CD4-positive, alpha-beta T cell treated with Interleukin-12 subunit alpha and Interleukin-12 subunit beta, for 1 hour (primary cell): ENCODE data around the gene OR5H2.
A peak's percentile ranks its signal among the peaks of the same experiment; 100 is the strongest.
"Not testable (repeated sequence)": the region's sequence is repeated elsewhere in the genome, so short reads cannot be mapped to it uniquely, and the experiment has no call there.

ENCODE experiments used
- DNase-seq: peaks from one replicate; pipeline ENCODE4 v3.0.0-alpha.2; 2020

The OR5H2 gene

GRCh38 chr3:98282205-98282604 lies at the start of gene OR5H2:
Gene OR5H2 (plus strand): TSS chr3:98282505. CDS start chr3:98282903, 398 bp downstream.
- no peak for DNase-seq

GRCh38 chr3:98233468-98233867 lies 48.8 kb upstream of the OR5H2 start:
- no peak for DNase-seq

DNA sequence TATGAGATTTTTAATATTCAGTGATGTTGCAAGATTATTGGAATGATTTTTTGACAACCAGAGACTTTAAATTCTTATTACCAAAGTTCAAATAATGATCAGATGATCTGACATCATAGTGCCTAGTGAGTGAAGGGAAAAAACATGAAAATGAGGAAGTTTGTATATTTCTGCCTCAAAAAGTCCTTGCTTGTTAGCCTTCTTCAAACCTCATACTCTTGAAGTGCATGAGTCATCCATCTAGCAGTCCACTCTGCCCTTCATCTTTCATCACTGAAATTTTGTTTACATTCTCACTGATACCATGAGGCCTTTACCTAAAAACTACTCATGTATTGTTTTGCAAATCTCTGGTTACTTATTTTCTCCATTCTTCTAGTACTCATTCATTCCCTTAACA lies 42.2 kb upstream of the OR5H2 start:
- no peak for DNase-seq

- no peak for DNase-seq
Observed at GRCh38 chr3:98242155-98242554, 40.1 kb upstream of the OR5H2 start.

DNA sequence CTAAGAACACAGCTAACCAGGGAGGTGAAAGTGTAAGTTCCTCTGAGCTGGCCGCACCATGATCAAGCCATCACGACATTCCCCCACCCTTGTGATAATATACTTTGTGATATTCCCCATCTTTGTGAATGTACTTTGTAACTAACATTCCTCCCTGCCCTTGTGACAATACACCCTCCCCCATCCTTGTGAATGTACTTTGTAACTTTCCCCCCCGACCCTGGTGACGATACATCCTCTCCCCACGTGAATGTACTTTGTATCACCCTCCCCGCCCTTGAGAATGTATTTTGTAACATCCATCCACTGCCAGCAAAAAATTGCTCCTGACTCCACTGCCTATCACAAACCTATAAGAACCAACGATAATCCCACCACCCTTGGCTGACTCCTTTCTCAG lies 38.5 kb upstream of the OR5H2 start:
- DNase-seq = no peak

- no peak for DNase-seq
Observed at GRCh38 chr3:98246142-98246541, 36.2 kb upstream of the OR5H2 start.

- not testable (repeated sequence) for DNase-seq
Observed at GRCh38 chr3:98256026-98256425, 26.3 kb upstream of the OR5H2 start.

GRCh38 chr3:98259707-98260106 lies 22.6 kb upstream of the OR5H2 start:
- no peak for DNase-seq

DNA sequence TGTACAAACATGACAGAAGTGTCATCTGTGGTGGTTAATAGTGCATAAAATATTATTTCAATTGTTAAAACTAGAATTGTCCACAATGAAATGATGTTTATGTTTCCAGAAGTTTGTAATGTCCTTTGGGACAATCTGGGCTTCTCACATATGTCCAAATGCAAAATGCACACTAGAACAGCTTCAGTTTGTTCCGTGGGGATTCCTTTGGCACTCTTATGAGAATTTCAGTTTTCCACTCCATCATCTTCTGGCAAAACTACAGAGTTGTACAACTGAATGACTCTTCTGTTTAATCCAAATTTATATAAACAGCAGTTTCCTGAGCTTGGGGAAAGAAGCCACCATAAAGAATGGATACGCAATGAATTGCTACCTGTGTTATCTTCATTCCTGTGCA lies 20.3 kb upstream of the OR5H2 start:
- DNase-seq = no peak

- DNase-seq = no peak
Observed at GRCh38 chr3:98263944-98264343, 18.4 kb upstream of the OR5H2 start, which contains the start of gene OR5H6. Gene OR5H6 (plus strand): TSS chr3:98264244. CDS start chr3:98264333, 89 bp downstream.

GRCh38 chr3:98269846-98270245 lies 12.5 kb upstream of the OR5H2 start:
- DNase-seq = no peak

DNA sequence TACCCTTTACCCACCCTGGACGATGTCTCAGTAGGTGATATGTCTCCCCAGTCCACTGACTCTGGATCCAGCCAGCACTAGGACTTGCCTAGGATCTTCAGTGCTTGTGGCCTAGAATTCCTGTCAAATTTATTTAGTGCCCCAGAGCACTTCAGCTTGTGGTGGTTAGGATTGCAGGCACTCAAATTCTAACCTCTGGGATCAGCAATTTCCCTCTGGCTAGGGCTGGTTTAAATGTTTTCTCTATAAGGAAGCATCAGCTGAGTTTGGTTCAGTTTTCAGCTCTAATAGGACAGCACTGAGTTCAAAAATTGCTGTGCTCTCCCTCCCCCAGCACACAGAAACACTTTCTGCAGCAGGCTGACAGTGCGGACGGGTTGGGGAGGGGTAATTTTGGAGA lies 10.2 kb upstream of the OR5H2 start:
- no peak for DNase-seq

GRCh38 chr3:98274914-98275313 lies 7.4 kb upstream of the OR5H2 start:
- no peak for DNase-seq

DNA sequence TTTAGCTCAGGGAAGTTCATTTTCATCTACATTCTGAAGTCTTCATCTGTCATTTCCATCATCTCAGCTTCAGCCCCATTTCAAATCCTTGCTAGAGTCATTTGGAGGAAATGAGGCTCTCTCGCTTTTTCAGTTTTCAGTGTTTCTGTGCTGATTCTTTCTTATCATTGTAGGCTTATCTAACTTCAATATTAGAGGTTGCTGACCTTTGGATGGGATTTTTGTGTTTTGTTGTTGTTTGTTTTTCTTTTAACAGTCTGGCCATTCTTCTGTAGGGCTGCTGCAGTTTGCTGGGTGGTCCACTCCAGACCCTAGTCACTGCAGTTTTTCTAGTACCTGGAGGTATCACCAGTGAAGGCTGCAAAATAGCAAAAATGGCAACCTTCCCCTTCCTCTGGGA lies 8.6 kb downstream of the OR5H2 start:
- DNase-seq = no peak

DNA sequence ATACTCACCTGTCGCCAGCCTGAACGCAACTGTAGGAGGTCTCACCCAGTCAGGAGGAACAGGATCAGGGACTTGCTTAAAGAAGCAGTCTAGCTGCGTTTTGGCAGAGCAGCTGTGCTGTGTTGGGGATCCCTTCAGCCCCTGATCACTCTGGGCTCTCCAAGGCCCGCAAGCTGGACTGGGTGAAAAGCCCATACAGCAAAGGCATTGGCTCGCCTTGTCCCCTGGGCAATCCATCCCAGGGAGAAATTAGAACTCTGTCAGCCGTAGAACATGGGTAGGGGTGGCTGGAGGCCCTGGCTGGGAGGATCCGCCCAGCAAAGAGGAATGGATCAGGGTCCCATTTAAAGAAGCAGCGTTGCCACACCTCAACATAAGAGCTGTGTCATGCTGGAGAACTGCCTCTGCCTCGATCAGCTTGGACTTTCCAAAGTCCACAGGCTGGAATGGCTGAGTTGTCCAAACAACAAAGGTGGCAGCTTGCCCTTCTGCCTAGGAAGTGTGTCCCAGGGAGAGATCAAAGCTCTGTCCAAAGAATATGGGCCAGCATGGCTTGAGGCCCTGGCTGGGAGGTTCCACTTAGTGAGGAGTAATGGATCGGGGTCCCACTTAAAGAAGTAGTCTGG lies 9.1 kb downstream of the OR5H2 start:
- no peak for DNase-seq

- DNase-seq = no peak
Observed at GRCh38 chr3:98322101-98322500, 39.8 kb downstream of the OR5H2 start.

GRCh38 chr3:98322686-98323085 lies 40.4 kb downstream of the OR5H2 start:
- DNase-seq = no peak

DNA sequence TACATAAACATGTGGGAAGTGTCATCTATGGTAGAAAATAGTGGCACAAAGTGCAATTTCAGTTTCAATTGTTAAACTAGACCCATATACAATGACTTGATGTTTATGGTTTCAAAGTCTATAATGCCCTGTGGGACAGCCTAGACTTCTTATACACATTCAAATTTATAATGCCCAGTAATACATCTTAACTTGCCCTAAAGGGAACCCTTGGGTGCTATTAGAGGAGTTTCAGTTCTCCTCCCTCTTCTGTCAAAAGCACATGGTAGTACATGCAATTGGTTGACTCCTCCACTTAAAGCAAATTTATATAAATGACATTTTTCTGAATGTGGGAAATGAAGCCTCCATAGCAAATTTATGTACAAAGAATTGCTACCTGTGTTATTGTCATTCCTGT lies 41.1 kb downstream of the OR5H2 start:
- DNase-seq = no peak

DNA sequence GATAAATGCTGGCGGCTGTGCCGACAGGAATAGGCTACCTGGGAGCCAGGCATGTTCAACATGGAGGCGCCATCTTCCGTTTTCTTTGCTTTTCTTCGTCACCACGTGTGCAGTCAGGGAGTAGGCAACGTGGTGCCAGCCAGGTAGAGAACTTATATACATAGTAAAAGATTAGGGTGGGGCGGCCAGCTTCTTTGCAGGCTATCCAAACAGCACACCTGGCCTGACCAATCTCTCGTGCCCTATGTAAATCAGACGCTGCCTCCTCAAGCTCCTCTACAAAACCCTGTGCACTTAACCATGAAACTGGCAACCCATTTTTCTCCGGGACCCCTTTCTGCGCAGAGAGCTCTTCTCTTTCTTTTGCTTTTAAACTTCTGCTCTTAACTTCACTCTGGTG lies 42.8 kb downstream of the OR5H2 start:
- no peak for DNase-seq

DNA sequence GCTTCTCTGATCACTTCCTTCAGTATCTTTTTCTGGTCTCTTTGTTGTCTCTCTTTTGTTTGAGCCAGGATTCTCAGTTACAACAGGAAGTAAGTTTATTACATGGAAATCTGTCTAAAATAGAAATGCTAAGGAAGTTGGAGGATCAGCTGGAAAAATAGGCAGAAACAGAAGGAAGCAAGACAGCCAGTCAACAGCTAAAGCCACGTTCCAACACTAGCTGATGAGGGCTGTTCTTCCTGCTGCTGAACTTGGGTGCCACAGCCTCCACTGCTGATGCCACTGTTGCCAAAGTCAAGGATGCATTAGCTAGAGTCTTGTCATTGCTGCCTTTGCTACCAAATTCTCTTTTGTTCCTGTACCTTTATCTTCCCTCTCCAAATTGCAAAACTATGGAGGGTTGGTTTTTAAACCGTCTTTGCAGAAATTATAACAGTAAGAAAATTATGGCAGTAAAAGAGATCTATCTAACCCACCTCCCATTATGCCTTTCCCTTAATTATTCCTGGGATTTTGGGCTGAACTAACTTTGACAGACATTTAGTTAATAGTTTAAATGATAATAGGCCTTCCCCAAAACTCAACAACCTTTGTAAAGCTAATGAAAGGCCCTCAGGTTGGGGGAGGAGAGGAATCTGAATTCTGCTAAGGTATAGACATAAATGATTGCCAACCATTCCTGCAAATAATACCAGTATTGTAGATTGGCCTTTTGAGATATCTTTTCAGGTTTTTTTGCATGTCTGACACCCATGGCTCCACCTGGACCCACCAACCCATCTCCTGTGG lies 44.0 kb downstream of the OR5H2 start:
- no peak for DNase-seq

GRCh38 chr3:98326945-98327344 lies 44.6 kb downstream of the OR5H2 start:
- no peak for DNase-seq

GRCh38 chr3:98328933-98329332 lies 46.6 kb downstream of the OR5H2 start:
- no peak for DNase-seq

DNA sequence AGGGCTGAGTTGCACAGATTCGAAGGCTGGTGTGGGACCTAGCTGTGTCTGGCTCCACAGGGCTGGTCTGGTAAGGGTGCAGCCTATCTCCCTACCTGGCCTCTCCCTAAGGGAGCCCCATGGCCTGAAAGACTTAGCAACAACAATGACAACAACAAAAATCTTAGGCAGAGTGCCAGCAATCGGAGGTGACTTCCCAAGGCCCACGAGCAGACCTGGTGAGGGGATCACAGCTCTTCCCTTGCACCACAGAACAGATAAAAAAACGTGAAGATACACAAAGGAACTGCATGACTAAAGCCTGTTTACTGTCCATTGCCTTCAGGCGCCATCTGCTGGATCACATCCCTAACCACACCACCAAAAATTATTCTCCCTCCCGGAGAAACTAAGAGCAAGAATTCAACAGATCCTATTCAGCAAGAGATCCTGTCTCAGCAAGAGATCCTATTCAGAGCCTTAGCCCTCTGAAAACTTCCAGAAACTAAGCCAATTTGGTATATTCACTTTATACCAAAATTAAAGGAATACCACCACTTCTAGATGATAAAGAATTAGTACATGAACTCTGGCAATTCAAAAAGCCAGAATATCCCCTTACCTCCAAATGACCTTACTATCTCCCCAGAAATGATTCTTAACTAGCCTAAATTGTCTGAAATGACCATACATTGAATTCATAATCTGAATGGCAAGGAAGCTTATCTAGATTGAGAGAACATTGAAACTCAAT lies 47.3 kb downstream of the OR5H2 start:
- DNase-seq = peak; percentile 53

DNA sequence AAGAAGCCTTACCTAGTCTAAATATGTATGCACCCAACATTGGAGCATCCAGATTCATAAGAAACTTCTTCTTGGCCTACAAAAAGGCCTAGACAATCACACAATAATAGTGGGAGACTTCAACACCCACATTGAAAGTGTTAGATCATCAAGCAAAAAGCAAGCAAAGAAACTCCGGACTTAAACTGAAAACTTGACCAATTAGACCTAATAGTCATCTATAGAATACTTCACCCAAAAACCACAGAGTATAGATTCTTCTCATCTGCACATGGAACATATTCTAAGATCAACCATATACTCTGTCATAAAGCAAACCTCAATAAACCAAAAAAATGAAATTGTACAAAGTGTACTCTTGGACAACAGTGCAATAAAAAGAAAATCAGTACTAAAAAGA lies 49.0 kb downstream of the OR5H2 start:
- no peak for DNase-seq
